ENCODE results near the gene EVA1A. TPM values are rescaled to one million over a fixed set of nuclear protein-coding genes. Genes with fewer than 3 reads are reported as not detected.

Gene EVA1A
- total and polyA plus RNA-seq, 2 experiments from 2014 or later = 4.6 to 7.9 TPM

DNA sequence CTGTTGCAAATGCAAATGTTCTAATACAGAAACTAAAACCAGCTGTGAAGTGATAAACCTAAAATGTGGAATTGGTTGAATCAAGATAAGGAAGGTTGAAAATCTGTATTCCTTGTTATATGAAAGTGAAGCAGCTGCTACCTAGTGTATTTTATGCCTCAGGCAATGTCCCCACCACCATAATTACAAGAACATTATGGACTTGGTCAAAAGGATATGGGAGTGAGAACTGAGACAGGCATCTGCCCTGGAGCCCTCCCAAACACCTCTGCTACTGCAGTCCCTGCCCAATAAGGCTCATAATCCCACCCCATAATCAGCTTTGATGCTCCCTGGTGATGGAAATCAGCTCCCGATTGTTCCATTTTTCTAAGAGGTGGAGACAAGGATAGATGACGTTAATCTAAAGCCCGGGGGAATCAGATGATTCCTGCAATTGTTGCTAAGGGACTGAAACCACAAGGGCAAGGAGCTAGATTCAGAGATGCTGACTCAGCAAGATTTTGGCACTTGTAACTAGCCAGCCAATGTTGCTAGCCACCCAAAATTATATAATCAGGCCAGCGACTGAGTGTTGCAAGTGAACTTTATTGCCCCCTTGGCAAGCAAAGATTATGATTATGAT lies 69.5 kb downstream of the EVA1A start:
- peaks cover 8% of the 10 kb centered on the region; the same call in 2 of the 3 replicates for H3K9me3 Mint-ChIP-seq
- Histone ChIP-seq H3K9me2 (ENCODE audit: insufficient read depth) (0 out of 2 replicates have a peak, but pooled peaks cover 4% of the 10 kb centered on the region), H2AFZ (no peak overlapping the region), H3K4me1 (ENCODE audit: insufficient read depth) (peaks cover 4% of the 10 kb centered on the region), H3K79me2 (replicated peaks; ENCODE audit: insufficient read depth) (no peaks in the 10 kb centered on the region), H3K4me2 (no peak overlapping the region), H4K20me1 (replicated peaks; ENCODE audit: insufficient read depth) (no peaks in the 10 kb centered on the region), H3K27ac (ENCODE audit: low read depth) (no peak overlapping the region), H3K4me3 (no peak overlapping the region), H3F3A (replicated peaks; ENCODE audit: low read depth) (no peaks in the 10 kb centered on the region), H3K27me3 (ENCODE audit: insufficient read depth) (no peaks in the 10 kb centered on the region), H3K36me3 (ENCODE audit: insufficient read depth) (no peaks in the 10 kb centered on the region)
- DNase-seq (ENCODE audit: low spot score) (no peak), ATAC-seq (no peak)
- H3K4me1 Mint-ChIP-seq = peaks cover 5% of the 10 kb centered on the region; the same call in 2 of the 3 replicates
- TF ChIP-seq EZH2 (IDR thresholded peaks at IDR 0.05; ENCODE audit: low read depth, unreplicated experiment) (no peak), EZH2phosphoT487 (IDR thresholded peaks at IDR 0.05; ENCODE audit: unreplicated experiment) (no peak), CREB1 (CRISPR knock-in tag; IDR thresholded peaks at IDR 0.05; ENCODE audit: low read depth) (no peak), JUNB (IDR thresholded peaks at IDR 0.05; ENCODE audit: unreplicated experiment) (no peak), STAT1 (IDR thresholded peaks at IDR 0.05; ENCODE audit: unreplicated experiment) (no peak), ZNF114 (CRISPR knock-in tag; IDR thresholded peaks at IDR 0.05) (no peak), POLR2AphosphoS5 (IDR thresholded peaks at IDR 0.05; ENCODE audit: low read depth) (no peak), NANOG (IDR thresholded peaks at IDR 0.05; ENCODE audit: borderline replicate concordance) (no peak), ZNF331 (CRISPR knock-in tag; IDR thresholded peaks at IDR 0.05; ENCODE audit: low read depth) (no peak)
- TF ChIP-seq, protein P1, sequence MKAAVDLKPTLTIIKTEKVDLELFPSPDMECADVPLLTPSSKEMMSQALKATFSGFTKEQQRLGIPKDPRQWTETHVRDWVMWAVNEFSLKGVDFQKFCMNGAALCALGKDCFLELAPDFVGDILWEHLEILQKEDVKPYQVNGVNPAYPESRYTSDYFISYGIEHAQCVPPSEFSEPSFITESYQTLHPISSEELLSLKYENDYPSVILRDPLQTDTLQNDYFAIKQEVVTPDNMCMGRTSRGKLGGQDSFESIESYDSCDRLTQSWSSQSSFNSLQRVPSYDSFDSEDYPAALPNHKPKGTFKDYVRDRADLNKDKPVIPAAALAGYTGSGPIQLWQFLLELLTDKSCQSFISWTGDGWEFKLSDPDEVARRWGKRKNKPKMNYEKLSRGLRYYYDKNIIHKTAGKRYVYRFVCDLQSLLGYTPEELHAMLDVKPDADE (IDR thresholded peaks at IDR 0.05) = no peak
- TF ChIP-seq, protein P2, sequence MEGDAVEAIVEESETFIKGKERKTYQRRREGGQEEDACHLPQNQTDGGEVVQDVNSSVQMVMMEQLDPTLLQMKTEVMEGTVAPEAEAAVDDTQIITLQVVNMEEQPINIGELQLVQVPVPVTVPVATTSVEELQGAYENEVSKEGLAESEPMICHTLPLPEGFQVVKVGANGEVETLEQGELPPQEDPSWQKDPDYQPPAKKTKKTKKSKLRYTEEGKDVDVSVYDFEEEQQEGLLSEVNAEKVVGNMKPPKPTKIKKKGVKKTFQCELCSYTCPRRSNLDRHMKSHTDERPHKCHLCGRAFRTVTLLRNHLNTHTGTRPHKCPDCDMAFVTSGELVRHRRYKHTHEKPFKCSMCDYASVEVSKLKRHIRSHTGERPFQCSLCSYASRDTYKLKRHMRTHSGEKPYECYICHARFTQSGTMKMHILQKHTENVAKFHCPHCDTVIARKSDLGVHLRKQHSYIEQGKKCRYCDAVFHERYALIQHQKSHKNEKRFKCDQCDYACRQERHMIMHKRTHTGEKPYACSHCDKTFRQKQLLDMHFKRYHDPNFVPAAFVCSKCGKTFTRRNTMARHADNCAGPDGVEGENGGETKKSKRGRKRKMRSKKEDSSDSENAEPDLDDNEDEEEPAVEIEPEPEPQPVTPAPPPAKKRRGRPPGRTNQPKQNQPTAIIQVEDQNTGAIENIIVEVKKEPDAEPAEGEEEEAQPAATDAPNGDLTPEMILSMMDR (conservative IDR thresholded peaks at IDR 0.05; ENCODE audit: low read depth in 2 of 2) = no peak
- TF ChIP-seq, protein P3, sequence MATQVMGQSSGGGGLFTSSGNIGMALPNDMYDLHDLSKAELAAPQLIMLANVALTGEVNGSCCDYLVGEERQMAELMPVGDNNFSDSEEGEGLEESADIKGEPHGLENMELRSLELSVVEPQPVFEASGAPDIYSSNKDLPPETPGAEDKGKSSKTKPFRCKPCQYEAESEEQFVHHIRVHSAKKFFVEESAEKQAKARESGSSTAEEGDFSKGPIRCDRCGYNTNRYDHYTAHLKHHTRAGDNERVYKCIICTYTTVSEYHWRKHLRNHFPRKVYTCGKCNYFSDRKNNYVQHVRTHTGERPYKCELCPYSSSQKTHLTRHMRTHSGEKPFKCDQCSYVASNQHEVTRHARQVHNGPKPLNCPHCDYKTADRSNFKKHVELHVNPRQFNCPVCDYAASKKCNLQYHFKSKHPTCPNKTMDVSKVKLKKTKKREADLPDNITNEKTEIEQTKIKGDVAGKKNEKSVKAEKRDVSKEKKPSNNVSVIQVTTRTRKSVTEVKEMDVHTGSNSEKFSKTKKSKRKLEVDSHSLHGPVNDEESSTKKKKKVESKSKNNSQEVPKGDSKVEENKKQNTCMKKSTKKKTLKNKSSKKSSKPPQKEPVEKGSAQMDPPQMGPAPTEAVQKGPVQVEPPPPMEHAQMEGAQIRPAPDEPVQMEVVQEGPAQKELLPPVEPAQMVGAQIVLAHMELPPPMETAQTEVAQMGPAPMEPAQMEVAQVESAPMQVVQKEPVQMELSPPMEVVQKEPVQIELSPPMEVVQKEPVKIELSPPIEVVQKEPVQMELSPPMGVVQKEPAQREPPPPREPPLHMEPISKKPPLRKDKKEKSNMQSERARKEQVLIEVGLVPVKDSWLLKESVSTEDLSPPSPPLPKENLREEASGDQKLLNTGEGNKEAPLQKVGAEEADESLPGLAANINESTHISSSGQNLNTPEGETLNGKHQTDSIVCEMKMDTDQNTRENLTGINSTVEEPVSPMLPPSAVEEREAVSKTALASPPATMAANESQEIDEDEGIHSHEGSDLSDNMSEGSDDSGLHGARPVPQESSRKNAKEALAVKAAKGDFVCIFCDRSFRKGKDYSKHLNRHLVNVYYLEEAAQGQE (IDR thresholded peaks at IDR 0.05; ENCODE audit: unreplicated experiment) = no peak
- TF ChIP-seq, protein P4, sequence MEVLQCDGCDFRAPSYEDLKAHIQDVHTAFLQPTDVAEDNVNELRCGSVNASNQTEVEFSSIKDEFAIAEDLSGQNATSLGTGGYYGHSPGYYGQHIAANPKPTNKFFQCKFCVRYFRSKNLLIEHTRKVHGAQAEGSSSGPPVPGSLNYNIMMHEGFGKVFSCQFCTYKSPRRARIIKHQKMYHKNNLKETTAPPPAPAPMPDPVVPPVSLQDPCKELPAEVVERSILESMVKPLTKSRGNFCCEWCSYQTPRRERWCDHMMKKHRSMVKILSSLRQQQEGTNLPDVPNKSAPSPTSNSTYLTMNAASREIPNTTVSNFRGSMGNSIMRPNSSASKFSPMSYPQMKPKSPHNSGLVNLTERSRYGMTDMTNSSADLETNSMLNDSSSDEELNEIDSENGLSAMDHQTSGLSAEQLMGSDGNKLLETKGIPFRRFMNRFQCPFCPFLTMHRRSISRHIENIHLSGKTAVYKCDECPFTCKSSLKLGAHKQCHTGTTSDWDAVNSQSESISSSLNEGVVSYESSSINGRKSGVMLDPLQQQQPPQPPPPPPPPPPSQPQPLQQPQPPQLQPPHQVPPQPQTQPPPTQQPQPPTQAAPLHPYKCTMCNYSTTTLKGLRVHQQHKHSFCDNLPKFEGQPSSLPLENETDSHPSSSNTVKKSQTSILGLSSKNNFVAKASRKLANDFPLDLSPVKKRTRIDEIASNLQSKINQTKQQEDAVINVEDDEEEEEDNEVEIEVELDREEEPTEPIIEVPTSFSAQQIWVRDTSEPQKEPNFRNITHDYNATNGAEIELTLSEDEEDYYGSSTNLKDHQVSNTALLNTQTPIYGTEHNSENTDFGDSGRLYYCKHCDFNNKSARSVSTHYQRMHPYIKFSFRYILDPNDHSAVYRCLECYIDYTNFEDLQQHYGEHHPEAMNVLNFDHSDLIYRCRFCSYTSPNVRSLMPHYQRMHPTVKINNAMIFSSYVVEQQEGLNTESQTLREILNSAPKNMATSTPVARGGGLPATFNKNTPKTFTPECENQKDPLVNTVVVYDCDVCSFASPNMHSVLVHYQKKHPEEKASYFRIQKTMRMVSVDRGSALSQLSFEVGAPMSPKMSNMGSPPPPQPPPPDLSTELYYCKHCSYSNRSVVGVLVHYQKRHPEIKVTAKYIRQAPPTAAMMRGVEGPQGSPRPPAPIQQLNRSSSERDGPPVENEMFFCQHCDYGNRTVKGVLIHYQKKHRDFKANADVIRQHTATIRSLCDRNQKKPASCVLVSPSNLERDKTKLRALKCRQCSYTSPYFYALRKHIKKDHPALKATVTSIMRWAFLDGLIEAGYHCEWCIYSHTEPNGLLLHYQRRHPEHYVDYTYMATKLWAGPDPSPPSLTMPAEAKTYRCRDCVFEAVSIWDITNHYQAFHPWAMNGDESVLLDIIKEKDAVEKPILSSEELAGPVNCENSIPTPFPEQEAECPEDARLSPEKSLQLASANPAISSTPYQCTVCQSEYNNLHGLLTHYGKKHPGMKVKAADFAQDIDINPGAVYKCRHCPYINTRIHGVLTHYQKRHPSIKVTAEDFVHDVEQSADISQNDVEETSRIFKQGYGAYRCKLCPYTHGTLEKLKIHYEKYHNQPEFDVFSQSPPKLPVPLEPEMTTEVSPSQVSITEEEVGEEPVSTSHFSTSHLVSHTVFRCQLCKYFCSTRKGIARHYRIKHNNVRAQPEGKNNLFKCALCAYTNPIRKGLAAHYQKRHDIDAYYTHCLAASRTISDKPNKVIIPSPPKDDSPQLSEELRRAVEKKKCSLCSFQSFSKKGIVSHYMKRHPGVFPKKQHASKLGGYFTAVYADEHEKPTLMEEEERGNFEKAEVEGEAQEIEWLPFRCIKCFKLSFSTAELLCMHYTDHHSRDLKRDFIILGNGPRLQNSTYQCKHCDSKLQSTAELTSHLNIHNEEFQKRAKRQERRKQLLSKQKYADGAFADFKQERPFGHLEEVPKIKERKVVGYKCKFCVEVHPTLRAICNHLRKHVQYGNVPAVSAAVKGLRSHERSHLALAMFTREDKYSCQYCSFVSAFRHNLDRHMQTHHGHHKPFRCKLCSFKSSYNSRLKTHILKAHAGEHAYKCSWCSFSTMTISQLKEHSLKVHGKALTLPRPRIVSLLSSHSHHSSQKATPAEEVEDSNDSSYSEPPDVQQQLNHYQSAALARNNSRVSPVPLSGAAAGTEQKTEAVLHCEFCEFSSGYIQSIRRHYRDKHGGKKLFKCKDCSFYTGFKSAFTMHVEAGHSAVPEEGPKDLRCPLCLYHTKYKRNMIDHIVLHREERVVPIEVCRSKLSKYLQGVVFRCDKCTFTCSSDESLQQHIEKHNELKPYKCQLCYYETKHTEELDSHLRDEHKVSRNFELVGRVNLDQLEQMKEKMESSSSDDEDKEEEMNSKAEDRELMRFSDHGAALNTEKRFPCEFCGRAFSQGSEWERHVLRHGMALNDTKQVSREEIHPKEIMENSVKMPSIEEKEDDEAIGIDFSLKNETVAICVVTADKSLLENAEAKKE (CRISPR knock-in tag; IDR thresholded peaks at IDR 0.05) = no peak
- H3K36me3 Mint-ChIP-seq (ENCODE audit: low read depth) = no peaks in the 10 kb centered on the region; the same call in 2 of the 3 replicates
- no peak overlapping the region for H3K27ac Mint-ChIP-seq
- H3K27me3 Mint-ChIP-seq (ENCODE audit: insufficient read depth, low read depth, poor library complexity) = peaks cover 2% of the 10 kb centered on the region
- no peak overlapping the region for H3K4me3 Mint-ChIP-seq
